ENCODE results near the gene RNF8. TPM values are rescaled to one million over a fixed set of nuclear protein-coding genes. Genes with fewer than 3 reads are reported as not detected.

The RNF8 gene
- total RNA-seq, 4 donors from 2014 or later, result 8.9 to 19.0 (median 13.5) TPM

DNA sequence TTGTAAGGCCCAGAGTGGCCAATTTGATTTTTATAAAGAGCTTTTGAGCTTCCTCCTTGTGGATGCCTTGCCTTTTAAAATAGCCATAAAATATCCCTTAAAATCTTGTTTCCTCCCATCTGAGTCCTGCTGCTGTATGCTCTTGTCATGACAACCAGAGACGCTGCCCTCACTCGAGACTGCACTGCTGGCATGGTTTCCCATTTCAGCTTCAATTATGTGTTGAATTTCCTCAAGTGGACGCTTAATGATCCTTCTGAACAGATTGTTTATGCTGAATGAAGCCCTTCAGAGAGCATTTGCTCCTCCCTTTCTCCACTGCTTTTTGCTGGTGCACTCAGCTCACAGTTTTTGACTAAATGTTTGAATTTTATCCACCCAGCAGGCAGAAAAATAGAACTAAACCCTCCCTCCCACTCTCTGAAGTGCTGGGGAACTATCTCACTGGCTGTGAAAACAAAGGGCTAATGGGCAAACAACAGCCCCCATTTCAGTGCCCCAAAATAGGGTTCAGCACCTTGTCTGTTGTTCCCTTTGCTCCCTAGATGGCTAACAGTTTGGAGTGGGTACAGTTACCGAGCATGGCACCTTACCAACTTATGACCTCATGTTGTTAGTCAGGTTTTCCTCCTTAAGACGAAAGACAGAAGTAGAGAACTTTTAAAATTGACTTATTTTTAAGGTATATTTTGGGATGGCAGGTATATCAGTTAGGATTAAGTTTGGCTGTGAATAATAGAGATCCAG, 45.5 kb upstream of the RNF8 start:
- Histone ChIP-seq H3K9me3 (no peaks in the 10 kb centered on the region), H3K4me1 (no peaks in the 10 kb centered on the region), H3K4me3 (no peak overlapping the region), H3K27ac (no peak overlapping the region), H3K36me3 (peaks cover 0 to 45% (median 0%) of the 10 kb centered on the region in 3 donors), H3K27me3 (no peaks in the 10 kb centered on the region)
- TF ChIP-seq, protein P1, sequence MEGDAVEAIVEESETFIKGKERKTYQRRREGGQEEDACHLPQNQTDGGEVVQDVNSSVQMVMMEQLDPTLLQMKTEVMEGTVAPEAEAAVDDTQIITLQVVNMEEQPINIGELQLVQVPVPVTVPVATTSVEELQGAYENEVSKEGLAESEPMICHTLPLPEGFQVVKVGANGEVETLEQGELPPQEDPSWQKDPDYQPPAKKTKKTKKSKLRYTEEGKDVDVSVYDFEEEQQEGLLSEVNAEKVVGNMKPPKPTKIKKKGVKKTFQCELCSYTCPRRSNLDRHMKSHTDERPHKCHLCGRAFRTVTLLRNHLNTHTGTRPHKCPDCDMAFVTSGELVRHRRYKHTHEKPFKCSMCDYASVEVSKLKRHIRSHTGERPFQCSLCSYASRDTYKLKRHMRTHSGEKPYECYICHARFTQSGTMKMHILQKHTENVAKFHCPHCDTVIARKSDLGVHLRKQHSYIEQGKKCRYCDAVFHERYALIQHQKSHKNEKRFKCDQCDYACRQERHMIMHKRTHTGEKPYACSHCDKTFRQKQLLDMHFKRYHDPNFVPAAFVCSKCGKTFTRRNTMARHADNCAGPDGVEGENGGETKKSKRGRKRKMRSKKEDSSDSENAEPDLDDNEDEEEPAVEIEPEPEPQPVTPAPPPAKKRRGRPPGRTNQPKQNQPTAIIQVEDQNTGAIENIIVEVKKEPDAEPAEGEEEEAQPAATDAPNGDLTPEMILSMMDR (IDR thresholded peaks at IDR 0.05), result no peak
- TF ChIP-seq POLR2A (IDR thresholded peaks at IDR 0.05), result no peak
- DNase-seq, result no peak

DNA sequence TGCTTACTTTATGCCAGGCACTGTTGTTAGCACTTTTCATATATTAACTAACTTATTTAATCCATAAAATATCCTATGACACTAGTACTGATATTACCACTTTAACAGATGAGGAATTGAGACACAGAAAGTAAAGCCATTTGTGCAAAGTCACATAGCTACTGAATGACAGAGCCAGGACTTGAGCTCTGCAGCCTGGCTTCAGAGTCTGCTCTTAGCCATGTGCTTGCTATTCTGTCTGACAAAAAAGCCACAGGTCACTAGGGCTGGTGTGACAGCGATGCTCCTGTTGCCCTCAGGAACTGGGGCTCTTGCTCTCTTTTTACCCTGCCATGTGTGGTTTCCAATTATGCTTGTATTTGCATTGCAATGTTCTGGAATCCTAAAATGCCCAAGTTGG, 44.7 kb upstream of the RNF8 start:
- no peak for DNase-seq
- no peaks in the 10 kb centered on the region for H3K4me1 ChIP-seq
- TF ChIP-seq, protein P1 (IDR thresholded peaks at IDR 0.05), result no peak
- no peak for TF ChIP-seq POLR2A (IDR thresholded peaks at IDR 0.05)
- H3K4me3 ChIP-seq, result no peak overlapping the region
- H3K36me3 ChIP-seq, result peaks cover 0 to 45% (median 0%) of the 10 kb centered on the region in 3 donors
- no peaks in the 10 kb centered on the region for H3K9me3 ChIP-seq
- H3K27me3 ChIP-seq, result no peaks in the 10 kb centered on the region
- no peak overlapping the region for H3K27ac ChIP-seq

DNA sequence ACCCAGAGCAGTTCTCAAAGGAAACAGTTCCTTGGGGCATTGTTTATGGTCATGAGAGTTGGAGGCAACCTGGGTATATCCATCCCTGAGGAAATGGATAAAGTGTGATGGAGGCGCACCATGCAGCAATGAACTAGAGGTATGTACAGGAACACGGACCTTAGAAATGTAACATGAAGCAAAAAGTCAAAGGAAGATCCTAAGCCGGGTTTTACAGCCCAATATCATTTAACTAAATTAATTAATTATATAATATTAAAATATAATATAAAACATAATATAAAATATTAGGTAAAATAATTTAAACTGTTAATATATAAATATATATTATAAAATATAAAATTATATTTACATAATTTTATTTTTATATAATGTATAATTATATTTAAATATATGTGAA, 44.1 kb upstream of the RNF8 start:
- H3K36me3 ChIP-seq, result peaks cover 0 to 45% (median 0%) of the 10 kb centered on the region in 3 donors
- no peaks in the 10 kb centered on the region for H3K27me3 ChIP-seq
- H3K9me3 ChIP-seq, result no peaks in the 10 kb centered on the region
- TF ChIP-seq POLR2A (IDR thresholded peaks at IDR 0.05), result no peak
- TF ChIP-seq, protein P1 (IDR thresholded peaks at IDR 0.05), result no peak
- no peak for DNase-seq
- no peak overlapping the region for H3K4me3 ChIP-seq
- no peak overlapping the region for H3K27ac ChIP-seq
- no peaks in the 10 kb centered on the region for H3K4me1 ChIP-seq

DNA sequence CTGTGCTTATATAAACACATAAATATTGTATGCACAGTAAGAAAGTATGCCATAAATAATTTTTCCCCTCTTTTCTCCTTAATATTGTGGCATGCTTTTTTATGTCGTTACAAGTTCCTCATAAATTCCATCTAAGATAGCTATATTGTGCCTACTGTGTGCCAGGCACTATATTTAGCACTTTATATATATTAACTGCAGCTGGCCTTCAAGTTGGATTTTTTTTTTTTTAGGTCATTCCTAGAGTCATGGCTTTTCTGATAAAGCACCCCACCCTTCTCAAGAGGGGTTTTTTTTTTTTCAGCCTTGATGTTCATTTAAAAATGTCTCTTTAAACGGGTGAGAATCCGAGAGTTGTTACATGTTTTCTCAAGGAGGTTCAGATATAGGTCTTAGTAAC, 42.8 kb upstream of the RNF8 start:
- Histone ChIP-seq H3K36me3 (peaks cover 0 to 48% (median 0%) of the 10 kb centered on the region in 3 donors), H3K4me1 (no peaks in the 10 kb centered on the region), H3K27ac (no peak overlapping the region), H3K4me3 (no peak overlapping the region), H3K9me3 (no peaks in the 10 kb centered on the region), H3K27me3 (no peaks in the 10 kb centered on the region)
- no peak for DNase-seq
- TF ChIP-seq POLR2A (IDR thresholded peaks at IDR 0.05), result no peak
- TF ChIP-seq, protein P1 (IDR thresholded peaks at IDR 0.05), result no peak

DNA sequence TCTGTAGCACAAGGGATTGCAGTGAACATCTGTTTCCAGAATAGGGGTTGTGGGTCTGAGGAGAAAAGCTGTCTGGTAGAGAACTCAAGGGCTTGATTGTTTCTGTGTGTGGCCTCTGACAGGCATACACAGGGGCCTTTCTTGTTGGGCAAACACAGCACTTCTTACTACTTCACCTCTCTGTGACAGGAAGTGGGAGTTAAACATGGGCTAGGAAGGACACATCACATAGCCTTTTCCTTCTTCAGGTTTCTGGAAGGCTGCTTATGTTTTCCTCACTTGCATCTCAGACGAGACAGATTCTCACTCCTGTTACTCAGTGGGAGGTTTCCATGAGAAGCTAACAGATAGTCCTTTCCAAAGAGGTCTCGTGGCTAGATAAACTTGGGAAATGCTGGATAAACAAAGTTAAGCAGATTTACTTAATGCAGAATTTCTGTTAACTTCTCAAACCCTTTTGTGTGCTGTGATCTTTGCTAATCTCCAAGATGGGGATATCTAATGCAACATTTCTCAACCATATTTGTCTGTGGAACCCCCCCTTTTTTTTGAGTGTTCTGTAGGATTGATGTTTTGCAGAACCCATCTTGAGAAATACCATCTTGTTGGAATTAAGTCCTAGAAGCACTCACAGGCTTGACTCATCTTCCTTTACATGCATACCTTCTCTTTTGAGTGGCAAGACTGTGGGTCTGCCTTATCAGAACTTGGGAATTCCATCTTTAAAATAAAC, 41.9 kb upstream of the RNF8 start:
- DNase-seq, result no peak
- no peak for TF ChIP-seq POLR2A (IDR thresholded peaks at IDR 0.05)
- TF ChIP-seq, protein P1 (IDR thresholded peaks at IDR 0.05), result no peak
- Histone ChIP-seq H3K9me3 (no peaks in the 10 kb centered on the region), H3K27me3 (no peaks in the 10 kb centered on the region), H3K4me1 (no peaks in the 10 kb centered on the region), H3K4me3 (no peak overlapping the region), H3K27ac (no peak overlapping the region), H3K36me3 (peaks cover 0 to 49% (median 0%) of the 10 kb centered on the region in 3 donors)
